ENCODE data around the gene C7orf25. TPM values are rescaled to one million over a fixed set of nuclear protein-coding genes. Genes with fewer than 3 reads are reported as not detected.
A peak's percentile ranks its signal among the peaks of the same experiment; 100 is the strongest.

C7orf25 gene
- total RNA-seq, 6 donors from 2014 or later: 8.7 to 31.4 (median 10.4) TPM

GRCh38 chr7:42934291-42934690 lies 22.4 kb upstream of the C7orf25 start:
- H3K27ac ChIP-seq: no peak overlapping the region
- no peak for ATAC-seq (ENCODE audit: low FRiP score in 2 of 2)
- H3K27me3 ChIP-seq: no peaks in the 10 kb centered on the region
- peaks cover 27 to 43% (median 36%) of the 10 kb centered on the region in 4 donors for H3K4me1 ChIP-seq
- no peaks in the 10 kb centered on the region for H3K9me3 ChIP-seq
- 68 to 84% methylated on average over 3 of the region's 3 CpGs for WGBS, 2 donors
- peaks cover 15 to 45% (median 22%) of the 10 kb centered on the region in 4 donors for H3K36me3 ChIP-seq
- H3K4me3 ChIP-seq: no peak overlapping the region
- TF ChIP-seq CTCF (IDR thresholded peaks at IDR 0.05): no peak
- no peak for TF ChIP-seq EP300 (IDR thresholded peaks at IDR 0.05)
- no peak for TF ChIP-seq POLR2A (IDR thresholded peaks at IDR 0.05)
- no peak for TF ChIP-seq POLR2AphosphoS5 (IDR thresholded peaks at IDR 0.05)
- no peak for DNase-seq

GRCh38 chr7:42932811-42933591 lies 21.1 kb upstream of the C7orf25 start:
- H3K4me3 ChIP-seq: peak overlapping the region; percentile 65 to 97 (median 80)
- peaks cover 29 to 47% (median 41%) of the 10 kb centered on the region in 4 donors for H3K4me1 ChIP-seq
- peak overlapping the region; percentile 87 to 89 (median 88) for H3K27ac ChIP-seq
- 4 to 6% methylated on average over 15 to 17 of the region's 17 CpGs for WGBS, 2 donors
- peak in 1 of 2 donors; percentile 38 for ATAC-seq (ENCODE audit: low FRiP score in 2 of 2)
- H3K36me3 ChIP-seq: peaks cover 13 to 32% (median 18%) of the 10 kb centered on the region in 4 donors
- TF ChIP-seq EP300 (IDR thresholded peaks at IDR 0.05): no peak
- TF ChIP-seq CTCF (IDR thresholded peaks at IDR 0.05): no peak
- TF ChIP-seq POLR2A (IDR thresholded peaks at IDR 0.05): no peak
- TF ChIP-seq POLR2AphosphoS5 (IDR thresholded peaks at IDR 0.05): no peak
- H3K9me3 ChIP-seq: no peaks in the 10 kb centered on the region
- no peak for DNase-seq
- no peaks in the 10 kb centered on the region for H3K27me3 ChIP-seq

- WGBS, 2 donors: 1% methylated on average over 39 to 44 of the region's 56 CpGs
- Histone ChIP-seq H3K4me1 (peaks cover 31 to 57% (median 44%) of the 10 kb centered on the region in 4 donors), H3K27ac (peak within 1 kb of the TSS; percentile 87 to 89 (median 88)), H3K36me3 (peaks cover 13 to 29% (median 17%) of the 10 kb centered on the region in 4 donors), H3K4me3 (peak within 1 kb of the TSS; percentile 65 to 97 (median 84)), H3K27me3 (no peaks in the 10 kb centered on the region), H3K9me3 (no peaks in the 10 kb centered on the region)
- DNase-seq: peak; percentile 95 to 98
- TF ChIP-seq POLR2AphosphoS5 (IDR thresholded peaks at IDR 0.05) (peak; percentile 87 to 89), EP300 (IDR thresholded peaks at IDR 0.05) (no peak), POLR2A (IDR thresholded peaks at IDR 0.05) (peak in 2 of 4 donors; percentile 70 to 78), CTCF (IDR thresholded peaks at IDR 0.05) (no peak)
- ATAC-seq (ENCODE audit: low FRiP score in 2 of 2): peak; percentile 100
These were observed 20.2 kb upstream of the C7orf25 start, which contains the start of the genes MRPL32 and PSMA2 for GRCh38 chr7:42931834-42932651. Gene MRPL32, plus strand, starts transcription at chr7:42932376. Its CDS starts 11 bp downstream, at chr7:42932387. Gene PSMA2, minus strand, starts transcription at chr7:42932174. Its CDS starts 16 bp downstream, at chr7:42932158.

- H3K4me1 ChIP-seq: peaks cover 31 to 59% (median 44%) of the 10 kb centered on the region in 4 donors
- no peak for DNase-seq
- no peaks in the 10 kb centered on the region for H3K9me3 ChIP-seq
- peaks cover 13 to 29% (median 18%) of the 10 kb centered on the region in 4 donors for H3K36me3 ChIP-seq
- 0 to 1% methylated on average over 11 to 12 of the region's 12 CpGs for WGBS, 2 donors
- TF ChIP-seq EP300 (IDR thresholded peaks at IDR 0.05) (no peak), POLR2AphosphoS5 (IDR thresholded peaks at IDR 0.05) (no peak), CTCF (IDR thresholded peaks at IDR 0.05) (no peak), POLR2A (IDR thresholded peaks at IDR 0.05) (no peak)
- peak overlapping the region; percentile 65 to 97 (median 84) for H3K4me3 ChIP-seq
- no peaks in the 10 kb centered on the region for H3K27me3 ChIP-seq
- no peak for ATAC-seq (ENCODE audit: low FRiP score in 2 of 2)
- peak overlapping the region; percentile 87 to 89 (median 88) for H3K27ac ChIP-seq
These were observed 19.6 kb upstream of the C7orf25 start for GRCh38 chr7:42931447-42931833.
